GM12875 (cell line): Measurements from ENCODE around the gene CHST10.

ENCODE experiments used
- H3K4me3 ChIP-seq: one replicate; pipeline ENCODE4 v1.5.1; 2011; ENCODE audit warnings: low read depth, low read length, control low read depth
- CTCF ChIP-seq: IDR thresholded peaks from 2 replicates; pipeline ENCODE4 v1.5.1; 2011; ENCODE audit warnings: low read depth, mild to moderate bottlenecking, control low read depth, inconsistent platforms, low read length, moderate library complexity, borderline replicate concordance; ENCODE audit not compliant: insufficient read depth

CHST10 gene

GRCh38 chr2:100403722-100404121, 13.7 kb downstream of the CHST10 start:
- TF ChIP-seq CTCF: no peak

GRCh38 chr2:100401268-100401667, 16.2 kb downstream of the CHST10 start:
- no peak overlapping the region for H3K4me3 ChIP-seq
- no peak for TF ChIP-seq CTCF

More at GRCh38 chr2:100403722-100404121, 13.7 kb downstream of the CHST10 start:
- H3K4me3 ChIP-seq: no peak overlapping the region

- H3K4me3 ChIP-seq: no peak overlapping the region
These were observed 17.8 kb downstream of the CHST10 start for GRCh38 chr2:100399714-100400113.

GRCh38 chr2:100397976-100398375, 19.5 kb downstream of the CHST10 start:
- no peak for TF ChIP-seq CTCF

More at GRCh38 chr2:100399714-100400113, 17.8 kb downstream of the CHST10 start:
- TF ChIP-seq CTCF: no peak

GRCh38 chr2:100397118-100397860, 20.2 kb downstream of the CHST10 start:
- TF ChIP-seq CTCF: no peak
- H3K4me3 ChIP-seq: no peak overlapping the region

More at GRCh38 chr2:100397976-100398375, 19.5 kb downstream of the CHST10 start:
- H3K4me3 ChIP-seq: no peak overlapping the region

GRCh38 chr2:100396483-100396882, 21.0 kb downstream of the CHST10 start:
- H3K4me3 ChIP-seq: no peak overlapping the region
- no peak for TF ChIP-seq CTCF
